Fibroblast of villous mesenchyme (primary cell): ENCODE data around the gene INAFM2. TPM values are rescaled to one million over a fixed set of nuclear protein-coding genes. Genes with fewer than 3 reads are reported as not detected.

ENCODE experiments used
- DNase-seq: peaks from one replicate; pipeline ENCODE4 v3.0.0-alpha.2; 2010; ENCODE audit warnings: low read depth
- H3K4me3 ChIP-seq: 2 replicates; pipeline ENCODE4 v1.5.1; 2011; ENCODE audit warnings: low read depth, mild to moderate bottlenecking, low read length
- CTCF ChIP-seq: IDR thresholded peaks from 2 replicates; pipeline ENCODE4 v1.5.1; 2012; ENCODE audit warnings: low read depth, mild to moderate bottlenecking, low read length; ENCODE audit not compliant: insufficient read depth
- total RNA-seq: library from RNA; depleted of rRNA; stranded (reverse); fragments of >200 nt; gene quantifications from 2 replicates; pipeline ENCODE4 v1.2.3, GENCODE V29; 2012

The INAFM2 gene
- total RNA-seq, 1 donor, result 16.8 TPM

GRCh38 chr15:40293006-40293405, 30.5 kb upstream of the INAFM2 start:
- no peak for DNase-seq
- no peak for TF ChIP-seq CTCF
- no peak overlapping the region for H3K4me3 ChIP-seq

GRCh38 chr15:40293905-40294895, 29.3 kb upstream of the INAFM2 start:
- no peak for DNase-seq
- no peak for TF ChIP-seq CTCF
- H3K4me3 ChIP-seq, result no peak overlapping the region

DNA sequence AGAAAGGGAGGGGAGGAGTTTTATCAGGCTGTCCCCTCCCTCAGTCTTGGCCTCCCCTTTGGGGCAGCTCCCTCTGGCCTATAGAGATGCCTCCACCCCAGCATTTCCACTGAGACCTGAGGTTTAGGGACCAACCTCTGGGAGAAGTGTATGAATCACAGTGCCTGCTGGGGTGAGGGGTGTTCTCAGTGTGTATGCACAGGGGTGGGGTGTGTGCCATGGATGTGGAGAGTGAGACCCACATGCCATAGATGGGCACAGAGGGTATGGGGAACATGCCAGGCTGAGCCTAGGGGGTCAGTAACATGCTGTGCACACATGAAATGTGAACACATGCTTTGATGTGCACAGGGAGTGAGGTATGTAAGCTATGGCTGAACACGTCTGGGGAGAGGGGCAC, 28.2 kb upstream of the INAFM2 start:
- no peak for DNase-seq
- TF ChIP-seq CTCF, result no peak
- no peak overlapping the region for H3K4me3 ChIP-seq

- TF ChIP-seq CTCF, result no peak
- H3K4me3 ChIP-seq, result no peak overlapping the region
- no peak for DNase-seq
Measured at GRCh38 chr15:40295877-40296560, 27.5 kb upstream of the INAFM2 start.

DNA sequence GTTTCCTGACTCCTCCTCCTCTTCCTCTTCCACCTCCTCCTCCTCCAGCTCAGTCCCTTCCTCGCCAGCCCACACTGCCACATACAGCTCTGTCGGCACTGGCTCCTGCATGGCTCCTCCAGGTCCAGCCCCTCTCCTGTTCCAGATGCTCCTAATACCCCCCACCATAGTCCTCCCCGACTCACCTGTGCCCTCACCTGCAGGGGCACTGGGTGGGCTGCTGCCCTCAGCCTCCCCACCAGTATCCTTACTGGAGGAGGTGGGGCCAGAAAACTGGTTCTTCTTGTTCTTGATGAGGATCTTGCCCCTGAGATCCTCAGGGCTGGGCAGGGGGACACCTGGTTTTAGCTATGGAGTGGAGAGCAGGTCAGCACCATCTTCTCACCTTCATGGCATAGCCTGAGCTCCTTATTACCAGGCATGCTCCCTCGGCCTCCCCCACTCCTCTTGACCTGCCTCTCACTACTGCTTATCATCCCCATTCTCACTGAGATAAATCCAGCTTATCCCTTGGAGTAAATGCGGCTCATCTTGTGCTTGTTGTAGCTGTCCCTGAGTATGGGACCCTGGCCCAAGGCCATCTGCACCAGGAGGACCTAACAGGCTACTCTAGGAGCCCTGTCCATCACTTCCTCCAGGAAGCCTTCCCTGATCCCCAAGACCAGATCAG, 26.8 kb upstream of the INAFM2 start:
- H3K4me3 ChIP-seq, result no peak overlapping the region
- DNase-seq, result no peak
- no peak for TF ChIP-seq CTCF

DNA sequence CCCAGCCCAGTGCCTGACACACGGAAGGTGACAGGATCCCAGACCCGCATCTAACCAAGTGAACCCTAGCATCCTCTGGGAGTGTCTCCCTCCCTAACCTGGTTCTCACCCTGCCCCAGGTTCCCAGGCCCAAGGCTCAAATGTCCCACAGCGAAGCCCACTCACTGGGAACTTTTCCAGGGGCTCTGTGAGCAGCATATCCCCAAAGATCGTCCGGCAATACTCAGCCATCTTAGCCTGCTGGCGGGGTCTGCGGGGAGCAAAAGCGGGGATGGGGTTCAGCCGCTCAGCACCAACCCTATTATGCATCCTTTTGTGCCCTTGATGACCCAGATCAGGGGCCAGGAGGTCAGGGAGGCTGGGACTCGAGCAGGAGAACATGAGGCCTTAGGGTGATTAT, 26.1 kb upstream of the INAFM2 start:
- no peak for DNase-seq
- no peak for TF ChIP-seq CTCF
- H3K4me3 ChIP-seq, result no peak overlapping the region
